Measurements from ENCODE around the gene CSF1.
"Not testable (repeated sequence)": the region's sequence is repeated elsewhere in the genome, so short reads cannot be mapped to it uniquely, and the experiment has no call there.

The CSF1 gene

GRCh38 chr1:109933856-109934711, 23.4 kb downstream of the CSF1 start:
- no peak for DNase-seq

- DNase-seq, result no peak
These were observed 24.8 kb downstream of the CSF1 start for GRCh38 chr1:109935451-109935900.

- DNase-seq, result no peak
These were observed 27.1 kb downstream of the CSF1 start for GRCh38 chr1:109937738-109938137.

- DNase-seq, result no peak
These were observed 27.9 kb downstream of the CSF1 start for GRCh38 chr1:109938556-109938955.

GRCh38 chr1:109942434-109942833, 31.8 kb downstream of the CSF1 start:
- no peak for DNase-seq

GRCh38 chr1:109944541-109944940, 33.9 kb downstream of the CSF1 start:
- DNase-seq, result no peak

GRCh38 chr1:109946511-109946910, 35.9 kb downstream of the CSF1 start:
- no peak for DNase-seq

- no peak for DNase-seq
These were observed 37.1 kb downstream of the CSF1 start for GRCh38 chr1:109947582-109948284.

- no peak for DNase-seq
These were observed 37.6 kb downstream of the CSF1 start for GRCh38 chr1:109948285-109948630.

- no peak for DNase-seq
These were observed 39.4 kb downstream of the CSF1 start for GRCh38 chr1:109950038-109950437.

GRCh38 chr1:109950509-109950908, 39.9 kb downstream of the CSF1 start:
- DNase-seq, result no peak

GRCh38 chr1:109951501-109951900, 40.9 kb downstream of the CSF1 start:
- DNase-seq, result not testable (repeated sequence)

GRCh38 chr1:109954041-109954512, 43.4 kb downstream of the CSF1 start:
- no peak for DNase-seq

- DNase-seq, result no peak
These were observed 49.0 kb downstream of the CSF1 start for GRCh38 chr1:109959632-109959973.

- no peak for DNase-seq
These were observed 49.5 kb downstream of the CSF1 start for GRCh38 chr1:109959974-109960744.

- no peak for DNase-seq
These were observed 50.1 kb downstream of the CSF1 start for GRCh38 chr1:109960745-109961094.

- DNase-seq, result no peak
These were observed 53.2 kb downstream of the CSF1 start for GRCh38 chr1:109963864-109964263.

- DNase-seq, result no peak
These were observed 58.6 kb downstream of the CSF1 start for GRCh38 chr1:109969146-109969829.

GRCh38 chr1:109969907-109970306, 59.3 kb downstream of the CSF1 start:
- no peak for DNase-seq

- no peak for DNase-seq
These were observed 60.9 kb downstream of the CSF1 start for GRCh38 chr1:109971559-109971958.

GRCh38 chr1:109974191-109974590, 63.5 kb downstream of the CSF1 start:
- DNase-seq, result no peak

GRCh38 chr1:109975718-109976117, 65.1 kb downstream of the CSF1 start:
- no peak for DNase-seq

All from amygdala (tissue), 56 donors.